ENCODE measurements around the gene AOC2.

DNA sequence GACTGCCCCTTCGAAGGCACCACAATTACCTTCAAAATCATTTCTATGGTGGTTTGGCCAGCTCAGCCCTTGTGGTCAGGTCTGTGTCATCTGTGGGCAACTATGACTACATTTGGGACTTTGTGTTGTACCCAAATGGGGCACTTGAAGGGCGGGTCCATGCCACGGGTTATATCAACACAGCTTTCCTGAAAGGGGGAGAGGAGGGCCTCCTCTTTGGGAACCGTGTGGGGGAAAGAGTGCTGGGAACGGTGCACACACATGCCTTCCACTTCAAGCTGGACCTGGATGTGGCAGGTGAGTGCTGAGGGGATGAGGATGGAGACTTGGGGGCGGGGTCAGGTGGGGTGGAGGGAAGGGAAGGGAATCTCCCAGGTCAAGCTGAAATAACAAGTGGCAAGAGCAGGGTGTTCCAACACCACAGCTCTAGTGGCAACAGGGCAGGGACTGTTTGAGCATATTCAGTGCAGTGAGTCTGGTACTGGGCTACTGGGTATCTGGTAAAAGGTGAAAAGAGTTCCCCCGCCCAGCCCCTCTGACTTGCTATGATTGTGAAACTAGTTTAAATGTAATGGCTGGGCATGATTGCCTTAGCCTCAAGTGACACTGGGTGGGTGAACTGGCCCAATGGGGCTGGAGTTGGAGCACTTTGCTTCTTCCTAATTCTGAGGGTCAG lies 1.7 kb downstream of the AOC2 start:
- TF ChIP-seq CTCF (conservative IDR thresholded peaks at IDR 0.05 in 1 of 2, IDR thresholded peaks at IDR 0.05 in 1 of 2; ENCODE audit: low read depth in 1 of 2, low read length in 2 of 2) (no peak), EZH2 (IDR thresholded peaks at IDR 0.05; ENCODE audit: low read length, missing control alignments) (no peak)

Measured in fibroblast of lung (primary cell).